ENCODE data around the gene GNG13.

DNA sequence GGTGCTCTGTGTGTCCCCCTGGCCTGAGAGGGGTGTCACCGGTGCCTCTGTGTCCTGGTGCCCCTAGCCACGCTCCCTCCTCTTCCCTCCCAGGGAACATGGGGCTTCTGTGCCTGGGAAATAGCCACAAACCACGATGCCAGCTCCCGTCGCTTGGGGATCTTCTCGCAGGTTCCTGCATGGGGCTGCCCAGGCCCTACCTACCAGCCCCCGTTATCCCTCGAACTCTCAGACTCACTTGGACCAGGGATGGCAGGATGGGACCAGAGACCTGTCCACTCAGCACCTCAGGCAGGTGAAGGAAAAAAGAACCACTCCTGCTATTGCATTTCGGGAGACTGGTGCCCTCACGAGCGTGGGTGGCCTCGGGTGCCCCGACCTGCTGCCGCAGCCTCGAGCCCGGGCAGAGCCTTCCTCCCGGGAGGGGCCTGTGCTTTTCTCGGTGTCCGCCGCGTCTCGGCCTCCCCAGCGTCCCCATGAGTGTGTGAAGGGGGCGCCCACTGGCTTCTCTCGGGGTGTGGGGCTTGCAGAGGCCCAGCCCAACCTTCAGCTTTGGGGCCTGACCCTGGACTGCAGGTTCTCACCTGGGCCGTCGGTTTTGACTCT lies 41.0 kb upstream of the GNG13 start:
- TF ChIP-seq, protein P1, sequence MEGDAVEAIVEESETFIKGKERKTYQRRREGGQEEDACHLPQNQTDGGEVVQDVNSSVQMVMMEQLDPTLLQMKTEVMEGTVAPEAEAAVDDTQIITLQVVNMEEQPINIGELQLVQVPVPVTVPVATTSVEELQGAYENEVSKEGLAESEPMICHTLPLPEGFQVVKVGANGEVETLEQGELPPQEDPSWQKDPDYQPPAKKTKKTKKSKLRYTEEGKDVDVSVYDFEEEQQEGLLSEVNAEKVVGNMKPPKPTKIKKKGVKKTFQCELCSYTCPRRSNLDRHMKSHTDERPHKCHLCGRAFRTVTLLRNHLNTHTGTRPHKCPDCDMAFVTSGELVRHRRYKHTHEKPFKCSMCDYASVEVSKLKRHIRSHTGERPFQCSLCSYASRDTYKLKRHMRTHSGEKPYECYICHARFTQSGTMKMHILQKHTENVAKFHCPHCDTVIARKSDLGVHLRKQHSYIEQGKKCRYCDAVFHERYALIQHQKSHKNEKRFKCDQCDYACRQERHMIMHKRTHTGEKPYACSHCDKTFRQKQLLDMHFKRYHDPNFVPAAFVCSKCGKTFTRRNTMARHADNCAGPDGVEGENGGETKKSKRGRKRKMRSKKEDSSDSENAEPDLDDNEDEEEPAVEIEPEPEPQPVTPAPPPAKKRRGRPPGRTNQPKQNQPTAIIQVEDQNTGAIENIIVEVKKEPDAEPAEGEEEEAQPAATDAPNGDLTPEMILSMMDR (IDR thresholded peaks at IDR 0.05) = no peak
- TF ChIP-seq EP300 (IDR thresholded peaks at IDR 0.05) = no peak
- no peak for TF ChIP-seq POLR2A (IDR thresholded peaks at IDR 0.05)
- TF ChIP-seq POLR2AphosphoS5 (IDR thresholded peaks at IDR 0.05) = no peak

Measured in stomach (tissue), 4 donors.